PC-9 (cell line): ENCODE measurements around the gene CENPP.

Experiments
- CTCF ChIP-seq: fragments of 200-600 bp; sonication (generic); conservative IDR thresholded peaks from 2 replicates; pipeline ENCODE4 v1.6.1; 2017; ENCODE audit warnings: mixed run types, antibody characterized with exemption, mild to moderate bottlenecking, moderate library complexity
- EZH2 ChIP-seq: fragments of 200-600 bp; sonication (generic); IDR thresholded peaks from 2 replicates; pipeline ENCODE4 v1.8.0; 2017; ENCODE audit warnings: antibody characterized with exemption, low read depth

GRCh38 chr9:92647671-92648473 lies 322.1 kb downstream of the CENPP start:
- TF ChIP-seq CTCF (no peak), EZH2 (no peak)
